ENCODE results near the gene BLVRB.

DNA sequence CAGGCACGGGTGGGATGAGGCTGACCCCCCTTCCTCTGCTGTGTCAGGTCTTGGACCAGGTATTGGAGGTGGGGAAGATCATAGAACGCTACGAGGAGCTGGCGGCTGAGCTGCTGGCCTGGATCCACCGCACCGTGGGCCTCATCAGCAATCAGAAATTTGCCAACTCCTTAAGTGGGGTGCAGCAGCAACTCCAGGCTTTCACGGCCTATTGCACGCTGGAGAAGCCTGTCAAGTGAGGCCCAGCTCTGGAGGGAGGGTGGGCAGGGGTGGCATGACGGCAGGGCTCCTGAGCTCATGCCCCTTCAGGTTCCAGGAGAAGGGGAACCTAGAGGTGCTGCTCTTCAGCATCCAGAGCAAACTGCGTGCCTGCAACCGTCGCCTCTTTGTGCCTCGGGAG, 36.5 kb upstream of the BLVRB start:
- TF ChIP-seq CTCF (IDR thresholded peaks at IDR 0.05): no peak
- TF ChIP-seq ZFX (IDR thresholded peaks at IDR 0.05; ENCODE audit: borderline replicate concordance): no peak

Measured in 22Rv1 (cell line).